Endothelial cell of umbilical vein (primary cell): ENCODE data around the gene ADAMTS12. TPM values are rescaled to one million over a fixed set of nuclear protein-coding genes. Genes with fewer than 3 reads are reported as not detected.

Experiments
- BruUV-seq: library from RNA; stranded (reverse); fragments of 400-500 nt; replicated peaks from 2 replicates; lab custom pipeline; 2021; lab: Mats Ljungman, UMichigan
- CTCF ChIA-PET: fragments of 300-600, 350-600 bp; sonication (Branson Sonifier 250); formaldehyde crosslinking; loops from one replicate; lab custom pipeline; 2021; ENCODE audit warnings: antibody characterized with exemption, inconsistent platforms; lab: Charles Lee
- POLR2A ChIA-PET: fragments of 300-600, 350-600 bp; sonication (Branson Sonifier 250); formaldehyde crosslinking; loops from one replicate; lab custom pipeline; 2021; ENCODE audit warnings: antibody characterized with exemption, inconsistent platforms; lab: Charles Lee
- DNase-seq: peaks from one replicate; pipeline ENCODE4 v3.0.0-alpha.2; 2011; ENCODE audit warnings: low read depth, low spot score
- FAIRE-seq: peaks from 2 replicates; lab custom pipeline; 2011; peaks lifted over from hg19 to GRCh38; lab: Jason Lieb, UNC
- H2AFZ ChIP-seq: 2 replicates; pipeline ENCODE4 v1.6.0; 2012; ENCODE audit warnings: low read depth, low read length, control low read depth, inconsistent platforms
- H3K27ac ChIP-seq: 2 replicates; pipeline ENCODE4 v1.5.1; 2011; ENCODE audit warnings: low read depth, mild to moderate bottlenecking, control low read depth, low read length, moderate library complexity; ENCODE audit not compliant: insufficient read depth
- H3K27me3 ChIP-seq, 2 experiments: 2 replicates each; pipeline versions ENCODE4 v1.6.0 to v1.6.1; 2011; ENCODE audit warnings: low read length in 2 of 2, mixed read lengths in 1 of 2; ENCODE audit not compliant: control insufficient read depth in 2 of 2, insufficient read depth in 2 of 2
- H3K36me3 ChIP-seq, 2 experiments: 2 replicates in 1 of 2; 3 replicates in 1 of 2; pipeline ENCODE4 v1.5.1; 2011; ENCODE audit warnings: low read length in 2 of 2, mild to moderate bottlenecking in 1 of 2, moderate library complexity in 1 of 2; ENCODE audit not compliant: control insufficient read depth in 2 of 2, insufficient read depth in 2 of 2; ENCODE audit errors: extremely low read depth in 1 of 2
- H3K4me1 ChIP-seq: 3 replicates; pipeline ENCODE4 v1.5.1; 2011; ENCODE audit warnings: mild to moderate bottlenecking, low read length; ENCODE audit not compliant: control insufficient read depth, insufficient read depth; ENCODE audit errors: extremely low read depth
- H3K4me2 ChIP-seq: 2 replicates; pipeline ENCODE4 v1.6.1; 2011; ENCODE audit warnings: low read length, control low read depth, mixed read lengths; ENCODE audit not compliant: insufficient read depth
- H3K4me3 ChIP-seq, 3 experiments: fragments of 200-600 bp in 1 of 3; sonication (generic), shearing (Covaris generic) in 1 of 3; replicated peaks in 1 of 3; 2 replicates each; pipeline ENCODE4 v1.5.1; 2011 to 2016; ENCODE audit warnings: control low read depth in 3 of 3, low read length in 3 of 3, mild to moderate bottlenecking in 2 of 3, inconsistent platforms in 1 of 3, low read depth in 1 of 3, moderate library complexity in 1 of 3; ENCODE audit not compliant: insufficient read depth in 1 of 3
- H3K79me2 ChIP-seq: 2 replicates; pipeline ENCODE4 v1.6.0; 2012; ENCODE audit warnings: low read length, inconsistent platforms; ENCODE audit not compliant: control insufficient read depth, insufficient read depth
- H3K9ac ChIP-seq: replicated peaks from 2 replicates; pipeline ENCODE3; 2011; ENCODE audit warnings: low read length, control low read depth; ENCODE audit not compliant: insufficient read depth; ENCODE audit errors: extremely low read depth
- H3K9me1 ChIP-seq: replicated peaks from 3 replicates; pipeline ENCODE4 v1.6.0; 2011; ENCODE audit warnings: mild to moderate bottlenecking, low read length; ENCODE audit not compliant: control insufficient read depth, insufficient read depth; ENCODE audit errors: extremely low read depth
- H3K9me3 ChIP-seq: replicated peaks from 2 replicates; pipeline ENCODE4 v1.5.1; 2012; ENCODE audit warnings: low read length, inconsistent platforms; ENCODE audit not compliant: control insufficient read depth, insufficient read depth
- H4K20me1 ChIP-seq: replicated peaks from 2 replicates; pipeline ENCODE3; 2011; ENCODE audit warnings: mild to moderate bottlenecking, low read length; ENCODE audit not compliant: control insufficient read depth, insufficient read depth; ENCODE audit errors: extremely low read depth
- CTCF ChIP-seq, 2 donors: IDR thresholded peaks; 1 replicate in 1 of 2; 2 replicates in 1 of 2; pipeline ENCODE4 v1.5.1; 2011; ENCODE audit warnings: low read length in 2 of 2, mild to moderate bottlenecking in 2 of 2, moderate library complexity in 2 of 2, control low read depth in 1 of 2, inconsistent platforms in 1 of 2, low read depth in 1 of 2; ENCODE audit not compliant: insufficient read depth in 1 of 2; ENCODE audit errors: extremely low read depth in 1 of 2
- EZH2 ChIP-seq: IDR thresholded peaks from 2 replicates; pipeline ENCODE4 v1.6.1; 2012; ENCODE audit warnings: borderline replicate concordance, low read depth, mild to moderate bottlenecking, moderate library complexity, low read length, inconsistent platforms; ENCODE audit not compliant: severe bottlenecking
- FOS ChIP-seq: IDR thresholded peaks from 2 replicates; pipeline ENCODE4 v1.6.1; 2011; ENCODE audit warnings: mild to moderate bottlenecking, low read length, moderate library complexity, borderline replicate concordance; ENCODE audit not compliant: insufficient read depth
- GATA2 ChIP-seq: IDR thresholded peaks from 2 replicates; pipeline ENCODE4 v1.7.0; 2011; ENCODE audit warnings: low read depth, mild to moderate bottlenecking, moderate library complexity, mixed read lengths, low read length; ENCODE audit not compliant: insufficient read length, insufficient read depth
- JUN ChIP-seq: IDR thresholded peaks from 2 replicates; pipeline ENCODE4 v1.6.1; 2011; ENCODE audit warnings: borderline replicate concordance, low read depth; ENCODE audit not compliant: insufficient read length, insufficient read depth
- MAX ChIP-seq: IDR thresholded peaks from 2 replicates; pipeline ENCODE4 v1.6.1; 2011; ENCODE audit not compliant: insufficient read depth, insufficient read length
- MYC ChIP-seq: IDR thresholded peaks from one replicate; pipeline ENCODE4 v1.6.1; 2011; ENCODE audit warnings: mild to moderate bottlenecking, low read depth, low read length
- POLR2A ChIP-seq: IDR thresholded peaks from 2 replicates; pipeline ENCODE4 v1.6.1; 2012; ENCODE audit warnings: low read depth, mild to moderate bottlenecking, control low read depth, low read length
- POLR2AphosphoS5 ChIP-seq: IDR thresholded peaks from 2 replicates; pipeline ENCODE4 v1.6.1; 2012; ENCODE audit warnings: low read depth, mild to moderate bottlenecking, control low read depth, low read length, moderate library complexity; ENCODE audit not compliant: insufficient read depth
- dilution Hi-C: fragments of 300-500 bp; cut with MboI; formaldehyde crosslinking; loops from one replicate; pipeline ENCODE4 v1.15.0; 2019; ENCODE audit warnings: low sequenced_read_pairs; ENCODE audit not compliant: extremely low pct_ligation_motif_present
- intact Hi-C: fragments of 100-400 bp; cut with micrococcal nuclease; formaldehyde crosslinking; loops from one replicate; pipeline ENCODE4 v1.10.0; 2022
- polyA plus RNA-seq, 4 experiments: library from polyadenylated mRNA; depleted of rRNA in 3 of 4; stranded (reverse) in 3 of 4; unstranded in 1 of 4; fragments of >200 nt; gene quantifications; 2 replicates each; pipeline versions ENCODE4 v1.2.1 to v1.2.3, GENCODE V29; 2011 to 2012; ENCODE audit warnings: missing spikeins in 1 of 4
- total RNA-seq: library from RNA; stranded (reverse); gene quantifications from 2 replicates; pipeline ENCODE4 v1.2.3, GENCODE V29; 2021

The ADAMTS12 gene
- total and polyA plus RNA-seq, 2 donors (not counting 3 experiments of a cell fraction or from before 2014, with no cell fraction given) = 0.88 TPM; not detected in 1

- CTCF ChIA-PET = interaction anchor here (1.7 kb wide), 1 partner anchor 208 kb away, joined by 4 read pairs; no protein-coding TSS in a partner anchor
- Histone ChIP-seq H3K36me3 (no peaks in the 10 kb centered on the region), H4K20me1 (no peaks in the 10 kb centered on the region), H3K4me1 (no peaks in the 10 kb centered on the region), H3K9me1 (no peaks in the 10 kb centered on the region), H3K4me3 (no peak overlapping the region), H3K79me2 (no peaks in the 10 kb centered on the region), H3K27me3 (no peaks in the 10 kb centered on the region), H2AFZ (no peak overlapping the region), H3K4me2 (no peak overlapping the region), H3K9ac (no peak overlapping the region), H3K27ac (no peak overlapping the region), H3K9me3 (no peaks in the 10 kb centered on the region)
- FAIRE-seq = no peak
- POLR2A ChIA-PET = interaction anchor here (0.6 kb wide), 1 partner anchor 934 kb away, joined by 4 read pairs; no protein-coding TSS in a partner anchor
- dilution Hi-C loops (no loop called here), intact Hi-C loops (no loop called here)
- TF ChIP-seq GATA2 (no peak), JUN (no peak), EZH2 (no peak), POLR2AphosphoS5 (no peak), MYC (no peak)
- no TSS peak for BruUV-seq
- DNase-seq = no peak
Observed at GRCh38 chr5:33726422-33727165, 165.2 kb downstream of the ADAMTS12 start.

- H3K4me3 ChIP-seq = no peak overlapping the region
- BruUV-seq = no TSS peak
- no peaks in the 10 kb centered on the region for H3K79me2 ChIP-seq
- no peaks in the 10 kb centered on the region for H3K27me3 ChIP-seq
- FAIRE-seq (no peak), DNase-seq (no peak)
- no peaks in the 10 kb centered on the region for H3K4me1 ChIP-seq
- H3K4me2 ChIP-seq = no peak overlapping the region
- CTCF ChIA-PET = no interaction called here
- no peak overlapping the region for H3K9ac ChIP-seq
- no peaks in the 10 kb centered on the region for H3K9me3 ChIP-seq
- H3K27ac ChIP-seq = no peak overlapping the region
- no peaks in the 10 kb centered on the region for H4K20me1 ChIP-seq
- POLR2A ChIA-PET = no interaction called here
- intact Hi-C loops (no loop called here), dilution Hi-C loops (no loop called here)
- no peaks in the 10 kb centered on the region for H3K36me3 ChIP-seq
- H2AFZ ChIP-seq = no peak overlapping the region
- no peaks in the 10 kb centered on the region for H3K9me1 ChIP-seq
- TF ChIP-seq EZH2 (no peak), MYC (no peak), POLR2AphosphoS5 (no peak), POLR2A (no peak), MAX (no peak), GATA2 (no peak), FOS (no peak), JUN (no peak), CTCF (IDR thresholded peaks at IDR 0.05; ENCODE audit: extremely low read depth in 1 of 2, insufficient read depth in 1 of 2, low read depth in 1 of 2, low read length in 2 of 2) (no peak)
Observed at GRCh38 chr5:33725806-33726205, 166.0 kb downstream of the ADAMTS12 start.
